WERI-Rb-1 (cell line): ENCODE measurements around the gene GABBR2.

Experiments
- DNase-seq: peaks from one replicate; pipeline ENCODE4 v3.0.0-alpha.2; 2020
- H3K27ac ChIP-seq: fragments of 250-450 bp; sonication (Bioruptor Pico); 2 replicates; pipeline ENCODE4 v1.5.1; 2020; ENCODE audit warnings: mild to moderate bottlenecking, moderate library complexity
- H3K27me3 ChIP-seq: fragments of 250-450 bp; sonication (Bioruptor Pico); 2 replicates; pipeline ENCODE4 v1.5.1; 2021; ENCODE audit warnings: mild to moderate bottlenecking, low read depth, moderate library complexity; ENCODE audit not compliant: insufficient read depth, severe bottlenecking
- H3K36me3 ChIP-seq: fragments of 250-450 bp; sonication (Bioruptor Pico); 2 replicates; pipeline ENCODE4 v1.5.1; 2020; ENCODE audit warnings: mild to moderate bottlenecking, moderate library complexity
- H3K4me3 ChIP-seq: 2 replicates; pipeline ENCODE4 v1.5.1; 2011; ENCODE audit warnings: low read depth, mild to moderate bottlenecking, control low read depth, low read length
- H3K9me3 ChIP-seq: fragments of 250-450 bp; sonication (Bioruptor Pico); 2 replicates; pipeline ENCODE4 v1.5.1; 2021; ENCODE audit warnings: mild to moderate bottlenecking, moderate library complexity; ENCODE audit not compliant: severe bottlenecking
- CTCF ChIP-seq: IDR thresholded peaks from 2 replicates; pipeline ENCODE4 v1.5.1; 2011; ENCODE audit warnings: low read depth, mild to moderate bottlenecking, control low read depth, inconsistent platforms, low read length

The GABBR2 gene

GRCh38 chr9:98570663-98571440 lies 137.9 kb downstream of the GABBR2 start:
- Histone ChIP-seq H3K9me3 (no peaks in the 10 kb centered on the region), H3K4me3 (no peak overlapping the region)

GRCh38 chr9:98570055-98570454 lies 138.7 kb downstream of the GABBR2 start:
- Histone ChIP-seq H3K9me3 (no peaks in the 10 kb centered on the region), H3K36me3 (peaks cover 9% of the 10 kb centered on the region; the same call in 1 of the 2 replicates), H3K27me3 (no peaks in the 10 kb centered on the region), H3K4me3 (no peak overlapping the region), H3K27ac (no peak overlapping the region)
- no peak for DNase-seq
- TF ChIP-seq CTCF, result no peak

More at GRCh38 chr9:98570663-98571440, 137.9 kb downstream of the GABBR2 start:
- DNase-seq, result no peak
- no peaks in the 10 kb centered on the region for H3K27me3 ChIP-seq
- H3K27ac ChIP-seq, result no peak overlapping the region
- H3K36me3 ChIP-seq, result peaks cover 13% of the 10 kb centered on the region
- TF ChIP-seq CTCF, result peak; percentile 30; the same call in 1 of the 2 replicates

- Histone ChIP-seq H3K36me3 (peaks cover 9% of the 10 kb centered on the region; the same call in 1 of the 2 replicates), H3K4me3 (no peak overlapping the region), H3K27ac (no peak overlapping the region), H3K27me3 (no peaks in the 10 kb centered on the region), H3K9me3 (no peaks in the 10 kb centered on the region)
- DNase-seq, result no peak
- no peak for TF ChIP-seq CTCF
Measured at GRCh38 chr9:98569491-98569890, 139.2 kb downstream of the GABBR2 start.

- H3K27me3 ChIP-seq, result no peaks in the 10 kb centered on the region
- TF ChIP-seq CTCF, result no peak
- no peak for DNase-seq
- H3K4me3 ChIP-seq, result no peak overlapping the region
- no peak overlapping the region for H3K27ac ChIP-seq
- H3K36me3 ChIP-seq, result peaks cover 9% of the 10 kb centered on the region; the same call in 1 of the 2 replicates
- H3K9me3 ChIP-seq, result no peaks in the 10 kb centered on the region
Measured at GRCh38 chr9:98568909-98569469, 139.7 kb downstream of the GABBR2 start.

- H3K27ac ChIP-seq, result no peak overlapping the region
- no peak for DNase-seq
- no peaks in the 10 kb centered on the region for H3K9me3 ChIP-seq
- no peak for TF ChIP-seq CTCF
- H3K27me3 ChIP-seq, result no peaks in the 10 kb centered on the region
- H3K36me3 ChIP-seq, result peaks cover 9% of the 10 kb centered on the region; the same call in 1 of the 2 replicates
- no peak overlapping the region for H3K4me3 ChIP-seq
Measured at GRCh38 chr9:98568234-98568908, 140.4 kb downstream of the GABBR2 start.
